Kidney tubule cell (primary cell): ENCODE results near the gene KIF2C.
"Not testable (repeated sequence)": the region's sequence is repeated elsewhere in the genome, so short reads cannot be mapped to it uniquely, and the experiment has no call there.

Experiments
- DNase-seq: peaks from one replicate; pipeline ENCODE4 v3.0.0-alpha.2; 2018; ENCODE audit warnings: low spot score

Gene KIF2C

DNA sequence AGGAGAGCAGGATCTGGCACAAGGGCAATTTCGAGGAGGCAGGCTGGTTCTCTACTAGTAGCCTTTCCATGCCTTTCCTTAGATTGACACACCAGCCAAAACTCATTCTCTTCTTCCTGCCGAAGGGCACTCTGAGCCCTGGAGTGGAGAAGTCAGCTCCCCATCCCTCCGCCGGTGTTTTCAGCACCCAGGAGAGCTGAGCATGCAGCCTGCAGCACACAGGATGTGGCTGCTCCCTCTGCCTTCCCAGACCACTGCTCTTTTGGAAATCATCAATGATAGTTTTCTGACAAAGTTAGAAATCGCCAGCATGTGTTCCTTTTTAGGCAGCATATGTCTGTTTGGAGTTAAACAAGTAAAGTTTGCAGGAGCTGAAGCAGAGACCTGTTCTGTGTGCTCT lies 20.3 kb upstream of the KIF2C start:
- no peak for DNase-seq

DNA sequence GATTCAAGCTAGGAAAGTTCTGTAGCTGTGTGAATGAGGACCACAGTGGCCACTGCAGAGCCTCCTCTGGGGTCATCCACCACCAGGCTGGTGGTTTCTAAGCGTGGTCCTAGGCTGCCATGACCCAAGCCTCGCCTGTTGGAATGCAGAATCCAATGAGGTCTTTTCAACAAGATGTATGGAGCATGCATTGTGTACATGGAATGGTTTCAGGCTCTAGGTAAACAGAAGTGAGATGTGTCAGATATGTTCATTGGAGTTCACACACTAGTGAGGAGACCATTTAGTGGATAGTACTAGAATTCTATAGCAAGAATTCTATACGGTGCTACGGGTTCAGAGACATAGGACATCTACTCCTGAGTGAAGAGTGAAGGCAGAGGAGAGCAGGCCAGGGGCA lies 19.4 kb upstream of the KIF2C start:
- no peak for DNase-seq

DNA sequence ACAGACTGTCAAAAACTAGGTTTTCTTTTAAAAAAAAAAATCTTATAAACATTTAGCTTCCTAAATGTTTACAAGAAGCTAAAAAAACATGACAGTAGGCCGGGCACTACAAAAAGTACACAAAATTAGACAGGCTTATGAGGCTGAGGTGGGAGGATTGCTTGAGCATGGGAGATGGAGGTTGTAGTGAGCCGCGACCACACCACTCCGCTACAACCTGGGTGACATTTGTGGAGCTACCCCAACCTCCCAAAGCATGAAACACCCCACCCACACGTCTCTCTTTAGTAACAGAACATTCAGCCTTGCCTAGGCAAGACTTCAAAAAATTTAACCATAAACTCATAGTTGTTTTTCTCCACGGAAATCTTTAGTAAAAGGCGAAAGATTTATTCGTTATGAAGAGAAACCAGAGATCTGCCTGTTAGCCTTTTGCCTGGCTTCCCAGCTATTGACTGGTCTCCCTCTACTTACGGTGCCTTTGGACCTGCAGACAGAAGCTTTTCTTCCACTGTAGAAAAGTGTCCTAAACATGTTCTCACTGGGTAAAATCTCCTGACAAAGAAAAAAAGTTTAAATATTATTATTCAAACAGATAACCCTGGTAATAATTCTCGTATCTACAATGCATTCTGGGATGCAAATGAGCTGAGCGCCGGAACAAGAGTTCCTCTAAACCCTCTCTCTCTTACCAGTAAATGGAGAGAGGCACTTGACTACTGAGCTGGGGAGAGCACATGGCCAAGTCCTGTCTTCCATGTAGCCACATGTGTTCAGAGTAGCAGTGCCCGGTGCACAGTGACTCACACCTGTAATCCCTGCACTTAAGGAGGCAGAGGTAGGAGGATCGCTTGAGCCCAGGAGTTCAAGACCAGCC lies 17.9 kb upstream of the KIF2C start:
- peak; percentile 97 for DNase-seq

DNA sequence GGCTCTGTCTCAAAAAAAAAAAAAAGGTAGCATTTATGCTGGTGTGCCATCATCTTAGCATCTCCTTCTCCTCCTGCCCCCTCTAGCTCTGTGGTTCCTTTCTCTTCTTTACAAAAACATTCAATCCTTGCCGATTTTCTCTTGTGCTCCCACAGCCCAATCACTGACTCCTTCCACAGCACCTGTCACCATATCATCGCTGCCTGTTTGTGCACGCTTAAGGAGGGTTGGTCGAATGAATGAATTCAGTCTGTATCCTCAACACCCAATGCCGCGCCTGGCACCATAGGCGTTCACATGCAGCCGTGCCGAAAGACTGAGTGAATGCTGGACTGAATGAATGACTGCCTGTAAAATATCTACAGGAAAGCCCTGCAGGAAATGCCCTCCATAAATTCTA lies 16.6 kb upstream of the KIF2C start:
- no peak for DNase-seq

DNA sequence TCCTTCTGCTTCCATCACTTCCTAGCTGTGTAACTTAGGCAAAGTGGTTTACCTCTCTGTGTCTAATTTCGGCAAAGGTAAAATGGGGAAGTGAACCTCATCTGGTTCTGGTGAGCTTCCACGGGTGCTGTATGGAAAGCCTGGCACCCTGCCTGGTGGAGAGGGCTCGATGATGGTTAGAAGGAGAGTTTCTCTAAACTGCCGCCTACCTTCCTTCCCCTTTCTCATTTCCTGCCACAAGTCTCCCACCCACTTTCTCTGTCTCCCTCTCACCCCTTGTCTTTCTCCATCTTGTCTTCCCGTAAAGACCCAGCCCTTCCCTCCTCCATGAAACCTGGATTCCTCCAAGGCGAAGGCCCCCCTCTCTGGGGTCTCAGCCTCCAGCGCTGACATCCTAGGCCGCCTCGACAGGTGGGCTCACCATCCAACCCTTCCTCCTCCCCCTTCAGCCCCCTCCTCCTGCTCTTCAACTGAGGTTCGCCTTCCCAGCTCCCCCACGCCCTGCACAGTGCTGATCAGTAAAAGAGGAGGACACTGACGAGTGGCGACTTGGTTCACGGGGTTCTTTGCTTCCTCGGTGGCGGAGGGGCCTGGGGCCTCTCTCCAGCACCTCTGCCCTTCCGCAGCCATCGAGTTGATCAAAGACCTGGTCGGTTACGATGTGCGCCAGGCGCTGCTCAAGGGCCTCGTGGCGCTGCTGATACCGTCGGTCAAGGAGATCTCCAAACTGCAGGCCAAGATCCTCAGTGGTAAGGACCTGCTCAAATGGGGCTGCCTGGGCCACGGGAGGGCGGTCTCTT lies 15.9 kb upstream of the KIF2C start:
- DNase-seq = no peak

DNA sequence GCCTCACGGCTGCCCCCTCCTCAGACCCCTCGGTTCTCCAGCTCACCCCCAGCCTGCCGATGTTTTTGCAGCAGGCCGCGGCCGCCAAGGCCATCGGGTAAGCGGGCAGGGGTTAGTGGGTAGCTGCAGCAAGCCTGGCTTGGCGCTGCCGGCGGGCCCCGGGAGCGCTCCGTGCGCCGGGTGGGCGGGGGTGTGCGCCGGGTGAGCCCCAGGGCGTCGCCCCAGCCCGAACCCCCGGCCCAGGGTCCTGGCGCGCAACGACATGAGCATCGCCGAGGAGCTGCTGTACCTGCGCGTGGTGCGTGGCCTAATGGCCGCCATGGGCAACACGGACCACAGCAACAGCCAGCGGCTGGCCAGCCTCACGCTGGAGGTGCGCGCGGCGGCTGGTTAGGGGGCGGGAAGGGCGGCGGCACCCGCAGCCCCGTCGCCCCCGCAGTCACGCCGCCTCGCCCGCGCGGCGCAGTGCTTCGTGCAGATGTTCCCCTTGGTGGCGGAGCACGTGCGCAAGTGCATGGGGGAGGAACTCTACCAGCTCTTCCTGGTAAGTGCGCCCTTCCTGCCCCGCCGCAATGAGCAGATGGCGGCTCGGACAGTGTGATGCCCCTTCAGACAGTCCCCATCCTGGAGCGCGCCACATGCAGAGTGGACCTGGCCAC lies 15.2 kb upstream of the KIF2C start:
- no peak for DNase-seq

DNA sequence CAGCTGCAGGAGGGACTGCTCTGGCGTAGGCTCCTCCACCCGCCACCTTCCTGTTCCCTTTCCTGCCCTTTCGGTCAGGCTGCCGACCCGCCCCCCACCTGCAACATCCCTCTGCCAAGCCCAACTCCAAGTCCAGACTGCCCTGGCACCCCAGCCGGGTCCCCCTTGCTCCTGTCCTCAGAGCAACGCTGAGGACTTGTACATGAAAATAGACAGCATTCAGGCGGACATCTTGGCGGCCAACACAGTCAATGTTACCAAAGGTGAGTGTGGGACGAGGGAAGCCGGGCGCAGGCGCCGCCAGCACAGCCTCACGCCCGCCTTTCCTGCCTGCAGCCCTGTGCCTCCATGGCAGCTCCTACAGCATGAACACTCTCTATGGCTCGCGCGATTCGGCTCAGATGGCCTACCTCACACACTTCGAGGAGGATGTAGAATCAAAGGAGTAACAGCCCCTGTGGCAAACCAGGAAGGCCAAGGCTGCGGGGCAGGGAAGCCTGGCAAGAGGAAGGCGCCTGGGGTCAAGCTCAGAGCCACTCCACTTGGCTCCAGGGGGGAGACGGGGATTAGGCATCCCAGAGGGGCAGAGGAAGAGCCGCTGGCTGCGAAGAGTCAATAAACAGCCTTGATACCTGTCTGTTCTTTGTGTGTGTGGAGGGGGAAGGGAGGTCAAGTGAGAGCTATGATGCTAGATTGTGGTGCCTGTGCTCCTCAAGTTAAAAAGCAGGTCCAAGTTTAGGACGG lies 14.5 kb upstream of the KIF2C start:
- DNase-seq = no peak

DNA sequence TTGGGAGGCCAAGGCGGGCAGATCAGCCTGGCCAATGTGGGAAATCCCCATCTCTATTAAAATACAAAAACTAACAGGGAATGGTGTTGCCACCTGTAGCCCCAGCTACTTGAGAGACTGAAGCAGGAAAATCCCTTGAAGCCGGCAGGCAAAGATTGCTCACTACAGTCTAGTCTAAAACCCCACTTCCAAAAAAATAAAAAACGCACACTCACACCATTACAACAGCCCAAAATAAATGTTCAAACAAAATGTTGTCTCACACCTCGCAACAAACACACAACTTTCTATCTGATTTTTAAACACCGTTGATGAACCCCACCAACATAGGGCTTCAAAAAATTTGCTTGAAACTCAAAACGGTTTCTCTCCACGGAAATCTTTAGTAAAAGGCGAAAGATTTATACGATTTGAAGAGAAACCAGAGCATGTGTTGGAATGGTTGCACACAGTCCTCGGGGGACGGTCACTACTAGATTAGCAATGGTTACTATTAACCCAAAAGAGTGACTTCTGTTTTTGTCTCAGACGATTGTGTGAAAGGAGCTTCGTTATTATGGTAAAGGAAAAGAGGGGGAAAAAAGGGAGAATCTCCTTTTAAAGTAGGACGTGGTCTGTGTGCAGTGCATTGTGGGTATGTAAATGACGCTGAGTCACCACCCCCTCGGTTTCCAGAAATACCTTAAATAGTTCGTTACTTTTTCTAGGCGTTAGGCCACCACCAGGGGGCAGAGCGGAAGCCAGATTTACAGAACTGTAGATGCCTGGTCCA lies 8.7 kb upstream of the KIF2C start, which contains the start of gene RNU5D-1:
RNU5D-1 (minus strand) TSS at position 430 of the 772 bp plus-strand sequence.
- peak; percentile 100 for DNase-seq

DNA sequence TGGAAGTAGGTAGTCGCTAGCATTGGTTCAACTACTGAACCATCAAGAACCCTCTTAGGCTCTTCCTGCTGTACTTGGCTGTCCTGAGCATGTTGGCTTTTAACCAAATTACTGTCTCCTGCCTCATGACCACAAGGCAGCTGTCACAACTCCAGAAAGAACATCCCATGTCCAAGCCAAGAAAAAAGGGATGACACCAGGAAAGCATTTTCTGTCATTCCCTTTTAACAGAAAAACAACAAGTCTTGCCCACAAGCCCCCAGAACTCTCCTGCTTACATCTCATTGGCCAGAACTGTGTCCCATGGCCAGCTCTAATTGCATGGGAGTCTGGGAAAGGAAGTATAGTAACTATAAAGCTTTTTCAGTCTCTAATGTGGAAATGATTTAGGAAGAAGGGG lies 6.3 kb upstream of the KIF2C start:
- DNase-seq = peak; percentile 76

DNA sequence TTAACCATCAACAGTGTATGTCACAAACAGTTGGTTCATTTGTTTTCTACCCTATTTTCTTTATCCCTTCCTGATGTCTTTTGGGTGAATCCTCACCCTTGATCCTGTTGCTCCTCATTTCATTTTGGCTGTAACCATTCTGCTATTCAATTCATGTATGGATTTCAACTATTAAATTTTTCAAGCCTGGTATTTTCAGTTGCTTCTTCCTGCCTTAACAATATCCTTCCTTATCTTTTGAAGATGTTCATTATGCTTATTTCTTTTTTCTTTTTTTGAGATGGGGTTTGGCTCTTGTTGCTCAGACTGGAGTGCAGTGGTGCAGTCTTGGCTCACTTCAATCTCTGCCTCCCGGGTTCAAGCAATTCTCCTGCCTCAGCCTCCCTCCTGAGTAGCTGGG lies 5.9 kb upstream of the KIF2C start:
- no peak for DNase-seq

DNA sequence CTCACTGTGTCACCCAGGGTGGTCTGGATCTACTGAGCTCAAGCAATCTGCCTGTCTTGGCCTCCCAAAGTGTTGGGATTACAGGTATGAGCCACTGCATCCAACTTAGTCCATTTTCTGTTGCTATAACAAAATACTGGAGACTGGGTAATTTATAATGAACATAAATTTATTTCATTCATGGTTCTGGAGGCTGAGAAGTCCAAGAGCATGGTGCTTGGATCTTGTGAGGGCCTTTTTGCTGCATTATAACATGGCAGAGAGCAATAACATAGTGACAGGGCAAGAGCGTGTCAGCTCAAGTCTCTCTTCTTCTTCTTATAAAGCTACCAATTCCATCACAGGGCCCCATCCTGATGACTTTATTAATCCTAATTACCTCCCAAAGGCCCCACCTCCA lies 3.6 kb upstream of the KIF2C start:
- DNase-seq = no peak

DNA sequence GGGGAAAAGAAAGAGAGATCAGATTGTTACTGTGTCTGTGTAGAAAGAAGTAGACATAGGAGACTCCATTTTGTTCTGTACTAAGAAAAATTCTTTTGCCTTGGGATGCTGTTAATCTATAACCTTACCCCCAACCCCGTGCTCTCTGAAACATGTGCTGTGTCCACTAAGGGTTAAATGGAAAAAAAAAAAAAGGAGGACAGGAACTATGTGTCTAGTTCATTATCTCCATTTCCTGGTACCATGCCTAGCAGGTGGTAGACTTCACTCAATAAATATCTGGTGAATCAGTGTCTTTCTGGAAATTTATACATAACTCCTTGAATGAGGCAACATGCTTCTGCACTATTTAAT lies 707 bp upstream of the KIF2C start:
- DNase-seq = peak; percentile 63

DNA sequence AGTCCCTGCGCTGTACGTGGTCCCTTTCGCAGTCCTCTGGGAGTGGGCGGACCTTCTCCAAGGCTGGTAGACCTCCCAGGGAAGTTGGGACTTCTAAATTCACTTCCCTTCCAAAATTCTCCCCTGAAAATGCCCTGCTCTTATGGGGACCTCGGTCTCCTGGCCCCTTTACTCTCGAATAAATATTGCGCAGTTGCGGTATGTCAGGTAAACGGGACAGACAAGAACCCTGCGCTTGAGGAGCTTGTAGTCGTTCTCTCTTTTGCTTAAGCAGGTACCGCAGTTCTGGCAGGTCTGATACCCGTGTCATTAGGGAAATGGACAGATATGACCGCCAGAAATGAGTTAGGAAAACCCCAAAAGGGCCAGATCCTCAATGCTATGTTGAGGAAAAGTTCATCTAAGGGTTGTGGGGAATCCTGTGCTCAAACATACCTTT lies 561 bp downstream of the KIF2C start:
- DNase-seq = no peak

DNA sequence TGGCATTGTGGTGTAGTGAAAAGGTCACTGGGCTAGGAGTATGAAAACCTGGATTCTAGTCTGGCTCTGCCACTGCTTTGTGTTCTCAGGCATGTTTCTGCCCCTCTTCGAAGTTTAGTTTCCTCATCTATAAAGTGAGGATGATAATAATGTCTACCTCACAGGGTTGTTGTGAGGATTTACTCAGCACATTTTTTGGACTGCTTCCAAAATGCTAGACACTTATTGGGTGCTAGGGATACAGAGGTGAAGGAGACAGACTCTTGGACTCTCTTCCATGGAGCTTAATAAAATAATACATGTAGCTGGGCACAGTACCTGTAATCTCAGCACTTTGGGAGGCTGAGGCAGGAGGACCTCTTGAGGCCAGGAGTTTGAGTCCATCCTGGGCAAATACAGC lies 3.6 kb downstream of the KIF2C start:
- no peak for DNase-seq

DNA sequence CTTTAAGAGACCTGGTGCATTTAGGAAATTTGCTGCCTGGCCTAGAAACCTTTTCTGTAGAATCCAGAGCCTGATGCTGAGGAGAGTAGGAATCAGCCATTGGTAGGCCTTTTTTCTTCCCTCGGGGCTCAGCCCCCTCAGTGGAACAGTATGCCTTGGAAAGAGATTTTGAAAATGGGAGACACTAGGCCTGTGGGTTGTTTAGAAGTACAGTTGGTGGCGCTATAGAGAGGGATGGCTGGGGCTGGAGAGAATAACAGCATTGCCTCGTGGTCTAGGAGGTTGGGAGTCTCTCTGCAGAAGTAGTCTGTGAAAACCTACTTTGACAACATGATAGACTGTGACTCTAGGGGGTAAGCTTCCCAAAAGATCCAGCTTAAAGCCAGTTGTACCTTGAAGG lies 8.2 kb downstream of the KIF2C start:
- DNase-seq = no peak

DNA sequence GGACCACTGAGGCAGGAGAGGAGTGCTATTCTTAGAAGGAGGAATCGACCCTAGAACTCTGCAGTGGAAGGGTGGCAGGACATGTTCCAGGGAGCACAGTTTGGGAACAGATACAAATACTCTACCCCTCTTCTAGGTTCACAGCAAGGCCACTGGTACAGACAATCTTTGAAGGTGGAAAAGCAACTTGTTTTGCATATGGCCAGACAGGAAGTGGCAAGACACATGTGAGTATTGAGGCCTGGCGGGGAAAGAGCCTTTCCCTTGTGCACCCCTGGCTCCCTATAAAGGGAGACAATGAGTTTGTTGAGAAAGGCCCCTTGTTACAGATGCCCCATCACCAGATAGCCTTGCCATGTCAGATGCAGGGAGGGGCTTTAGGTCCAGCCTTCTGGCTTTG lies 17.8 kb downstream of the KIF2C start:
- DNase-seq = no peak

DNA sequence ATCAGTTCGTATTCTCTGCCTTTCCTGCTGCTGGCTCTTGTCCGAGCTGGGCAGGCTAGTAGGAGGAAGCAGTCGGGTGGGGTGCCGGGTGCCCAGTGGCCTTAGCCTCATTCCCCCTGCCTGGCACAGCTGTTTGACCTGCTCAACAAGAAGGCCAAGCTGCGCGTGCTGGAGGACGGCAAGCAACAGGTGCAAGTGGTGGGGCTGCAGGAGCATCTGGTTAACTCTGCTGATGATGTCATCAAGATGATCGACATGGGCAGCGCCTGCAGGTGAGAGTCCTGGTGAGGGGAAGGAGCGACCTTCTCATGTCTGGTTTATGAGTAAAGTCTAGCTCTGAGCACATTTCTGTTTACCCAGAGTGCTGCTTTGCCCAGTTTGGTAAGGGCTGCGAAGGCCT lies 19.4 kb downstream of the KIF2C start:
- no peak for DNase-seq

DNA sequence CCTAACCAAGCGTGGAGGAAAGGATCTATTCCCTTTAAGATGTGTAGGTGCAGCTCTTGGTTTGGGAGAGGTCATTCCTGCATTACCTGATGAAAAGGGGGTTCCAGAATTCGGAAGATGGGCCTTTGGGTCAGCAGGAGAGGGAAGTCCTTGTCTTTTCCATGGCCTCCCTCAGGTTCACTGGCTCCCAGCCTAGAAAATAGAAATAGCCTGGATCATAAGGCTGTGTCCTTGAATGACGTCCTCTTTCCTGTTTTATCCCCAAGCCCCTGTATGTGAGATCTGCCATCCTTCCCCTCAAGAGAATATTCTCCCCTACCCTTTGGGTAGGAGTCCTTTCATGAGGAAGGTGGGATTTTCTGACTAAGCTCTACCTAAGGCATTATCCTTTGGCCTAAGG lies 21.2 kb downstream of the KIF2C start:
- DNase-seq = no peak

DNA sequence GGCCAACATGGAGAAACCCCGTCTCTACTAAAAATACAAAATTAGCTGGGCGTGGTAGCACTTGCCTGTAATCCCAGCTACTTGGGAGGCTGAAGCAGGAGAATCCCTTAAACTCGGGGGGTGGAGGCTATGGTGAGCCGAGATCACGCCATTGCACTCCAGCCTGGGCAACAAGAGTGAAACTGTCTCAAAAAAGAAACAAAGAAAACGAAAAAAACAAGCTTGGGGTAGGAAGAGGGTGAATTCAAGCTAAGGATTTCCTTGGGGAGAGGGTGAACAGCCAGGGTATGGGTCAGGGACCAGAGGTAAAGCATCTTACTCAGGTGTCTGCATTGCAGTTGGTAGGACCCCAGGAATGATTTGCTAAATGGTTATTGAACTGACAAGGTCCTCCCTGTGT lies 26.8 kb downstream of the KIF2C start:
- DNase-seq = not testable (repeated sequence)

DNA sequence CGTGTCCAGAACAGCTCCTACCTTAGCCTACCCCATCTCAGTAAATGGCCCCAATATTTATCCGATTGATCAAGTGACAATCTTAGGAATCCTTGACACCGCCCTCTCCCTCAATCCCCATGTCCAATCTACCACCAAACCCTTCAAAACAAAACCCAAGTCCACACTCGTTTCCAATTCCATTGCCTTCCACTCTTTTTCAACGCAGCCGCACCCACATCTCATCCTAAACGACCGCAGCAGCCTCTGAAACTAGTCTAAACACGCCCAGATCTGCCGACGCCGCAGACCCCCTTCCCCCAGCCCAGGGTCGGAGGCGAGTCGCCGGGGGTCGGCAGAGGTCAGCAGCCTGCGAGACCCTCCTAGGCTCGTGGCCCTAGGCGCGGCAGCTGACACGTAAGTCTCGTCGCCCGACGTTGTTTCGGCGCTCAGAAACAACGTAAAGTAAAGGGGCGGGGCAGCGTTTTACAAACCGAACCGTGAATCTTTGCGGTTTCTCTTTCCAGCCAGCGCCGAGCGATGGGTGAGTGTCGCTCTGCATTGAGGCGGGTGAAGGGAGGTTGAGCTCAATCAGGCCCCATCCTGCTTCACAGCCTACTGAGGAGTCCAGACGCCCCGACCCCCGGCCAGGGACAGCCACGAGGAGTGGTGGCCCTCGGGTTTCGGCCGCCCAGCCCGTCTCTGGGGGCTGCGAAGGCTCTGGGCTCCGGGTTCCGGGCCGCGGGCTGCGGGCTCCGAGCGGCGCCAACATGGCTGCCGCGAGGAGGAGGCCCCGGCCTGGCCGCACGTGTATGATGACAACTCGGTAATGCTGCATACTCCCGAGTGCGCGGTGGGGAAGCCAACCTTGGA lies 35.7 kb downstream of the KIF2C start, which contains the start of gene RPS8:
RPS8 (plus strand) TSS at position 463 of the 852 bp plus-strand sequence; CDS start at position 520, 57 bp downstream.
- DNase-seq = peak; percentile 92
